Fibroblast of lung (primary cell): Measurements from ENCODE around the gene SECISBP2L. TPM values are rescaled to one million over a fixed set of nuclear protein-coding genes. Genes with fewer than 3 reads are reported as not detected.

Experiments used
- DNase-seq, 2 donors: peaks; one replicate each; pipeline versions ENCODE4 v3.0.0 to v3.0.0-alpha.2; 2010; ENCODE audit warnings: low read depth in 2 of 2
- H2AFZ ChIP-seq: 2 replicates; pipeline ENCODE4 v1.5.1; 2012; ENCODE audit warnings: low read length, control low read depth, inconsistent platforms
- H3K27ac ChIP-seq: 2 replicates; pipeline ENCODE4 v1.5.1; 2011; ENCODE audit warnings: low read length, control low read depth; ENCODE audit not compliant: insufficient read depth
- H3K27me3 ChIP-seq: 2 replicates; pipeline ENCODE4 v1.5.1; 2011; ENCODE audit warnings: mild to moderate bottlenecking, low read length; ENCODE audit not compliant: control insufficient read depth, insufficient read depth
- H3K36me3 ChIP-seq: 2 replicates; pipeline ENCODE4 v1.5.1; 2011; ENCODE audit warnings: low read length; ENCODE audit not compliant: control insufficient read depth, insufficient read depth
- H3K4me1 ChIP-seq: 2 replicates; pipeline ENCODE4 v1.5.1; 2011; ENCODE audit warnings: low read length; ENCODE audit not compliant: control insufficient read depth, insufficient read depth; ENCODE audit errors: extremely low read depth
- H3K4me2 ChIP-seq: 2 replicates; pipeline ENCODE4 v1.5.1; 2011; ENCODE audit warnings: low read length, control low read depth; ENCODE audit not compliant: insufficient read depth; ENCODE audit errors: extremely low read depth
- H3K4me3 ChIP-seq, 4 experiments: fragments of 200-600 bp in 1 of 4; sonication (generic) in 1 of 4; replicated peaks in 1 of 4; 2 replicates each; pipeline ENCODE4 v1.5.1; 2011 to 2016; ENCODE audit warnings: low read length in 4 of 4, low read depth in 3 of 4, mild to moderate bottlenecking in 3 of 4, control low read depth in 2 of 4, inconsistent platforms in 1 of 4, mixed read lengths in 1 of 4; ENCODE audit not compliant: insufficient read depth in 1 of 4; ENCODE audit errors: control extremely low read depth in 1 of 4
- H3K79me2 ChIP-seq: 2 replicates; pipeline ENCODE4 v1.5.1; 2012; ENCODE audit warnings: mild to moderate bottlenecking, low read length, inconsistent platforms; ENCODE audit not compliant: control insufficient read depth, insufficient read depth
- H3K9ac ChIP-seq: 2 replicates; pipeline ENCODE4 v1.5.1; 2011; ENCODE audit warnings: mild to moderate bottlenecking, low read length, control low read depth; ENCODE audit not compliant: insufficient read depth
- H3K9me3 ChIP-seq: 2 replicates; pipeline ENCODE4 v1.5.1; 2012; ENCODE audit warnings: low read depth, low read length; ENCODE audit not compliant: control insufficient read depth, insufficient read depth
- H4K20me1 ChIP-seq: 2 replicates; pipeline ENCODE4 v1.5.1; 2011; ENCODE audit warnings: low read length; ENCODE audit not compliant: control insufficient read depth, insufficient read depth; ENCODE audit errors: extremely low read depth
- CTCF ChIP-seq, 2 donors: IDR thresholded peaks in 1 of 2; conservative IDR thresholded peaks in 1 of 2; 1 replicate in 1 of 2; 2 replicates in 1 of 2; pipeline ENCODE4 v1.5.1; 2011 to 2012; ENCODE audit warnings: low read length in 2 of 2, control low read depth in 1 of 2, inconsistent platforms in 1 of 2, low read depth in 1 of 2, mild to moderate bottlenecking in 1 of 2
- EZH2 ChIP-seq: IDR thresholded peaks from 2 replicates; pipeline ENCODE4 v1.5.1; 2012; ENCODE audit warnings: low read length, control low read depth, mild to moderate bottlenecking; ENCODE audit errors: missing control alignments
- polyA plus RNA-seq, 2 donors: library from polyadenylated mRNA; depleted of rRNA in 1 of 2; stranded (reverse) in 1 of 2; unstranded in 1 of 2; fragments of >200 nt; gene quantifications; 2 replicates each; pipeline ENCODE4 v1.2.1, GENCODE V29; 2011 to 2012; ENCODE audit warnings: missing spikeins in 1 of 2
- total RNA-seq: library from RNA; depleted of rRNA; stranded (reverse); fragments of >200 nt; gene quantifications from 2 replicates; pipeline ENCODE4 v1.2.1, GENCODE V29; 2014

The SECISBP2L gene
- total and polyA plus RNA-seq, 2 donors (not counting 1 experiment from before 2014, with no cell fraction given) = 25.7 to 44.3 TPM

- no peak for TF ChIP-seq EZH2
- TF ChIP-seq CTCF (conservative IDR thresholded peaks at IDR 0.05 in 1 of 2, IDR thresholded peaks at IDR 0.05 in 1 of 2; ENCODE audit: low read depth in 1 of 2, low read length in 2 of 2) = no peak
- Histone ChIP-seq H3K36me3 (no peaks in the 10 kb centered on the region), H4K20me1 (no peaks in the 10 kb centered on the region), H2AFZ (peak overlapping the region; percentile 65), H3K4me1 (peaks cover 6% of the 10 kb centered on the region), H3K9ac (no peak overlapping the region), H3K4me2 (peak overlapping the region; percentile 66), H3K4me3 (no peak overlapping the region), H3K9me3 (no peaks in the 10 kb centered on the region), H3K27me3 (no peaks in the 10 kb centered on the region), H3K79me2 (no peaks in the 10 kb centered on the region), H3K27ac (peak overlapping the region; percentile 56)
- peak; percentile 71 to 73 for DNase-seq
Observed at GRCh38 chr15:49083401-49084284, 37.4 kb upstream of the SECISBP2L start.

- TF ChIP-seq CTCF (conservative IDR thresholded peaks at IDR 0.05 in 1 of 2, IDR thresholded peaks at IDR 0.05 in 1 of 2; ENCODE audit: low read depth in 1 of 2, low read length in 2 of 2) (no peak), EZH2 (no peak)
- peak; percentile 68 to 91 for DNase-seq
- no peak overlapping the region for H3K9ac ChIP-seq
- H2AFZ ChIP-seq = no peak overlapping the region
- H3K4me1 ChIP-seq = peaks cover 6% of the 10 kb centered on the region
- H3K4me3 ChIP-seq = no peak overlapping the region
- H3K4me2 ChIP-seq = peak overlapping the region; percentile 66
- H3K27ac ChIP-seq = peak overlapping the region; percentile 56
- no peaks in the 10 kb centered on the region for H4K20me1 ChIP-seq
- H3K36me3 ChIP-seq = no peaks in the 10 kb centered on the region
- no peaks in the 10 kb centered on the region for H3K27me3 ChIP-seq
- no peaks in the 10 kb centered on the region for H3K9me3 ChIP-seq
- no peaks in the 10 kb centered on the region for H3K79me2 ChIP-seq
Observed at GRCh38 chr15:49082960-49083359, 36.7 kb upstream of the SECISBP2L start.

- H3K27ac ChIP-seq = no peak overlapping the region
- no peak for DNase-seq
- H3K9me3 ChIP-seq = no peaks in the 10 kb centered on the region
- no peak overlapping the region for H3K4me2 ChIP-seq
- H3K4me3 ChIP-seq = no peak overlapping the region
- H3K4me1 ChIP-seq = peaks cover 6% of the 10 kb centered on the region
- H3K9ac ChIP-seq = no peak overlapping the region
- H4K20me1 ChIP-seq = no peaks in the 10 kb centered on the region
- no peaks in the 10 kb centered on the region for H3K36me3 ChIP-seq
- H3K27me3 ChIP-seq = no peaks in the 10 kb centered on the region
- TF ChIP-seq EZH2 (no peak), CTCF (conservative IDR thresholded peaks at IDR 0.05 in 1 of 2, IDR thresholded peaks at IDR 0.05 in 1 of 2; ENCODE audit: low read depth in 1 of 2, low read length in 2 of 2) (no peak)
- H3K79me2 ChIP-seq = no peaks in the 10 kb centered on the region
- H2AFZ ChIP-seq = no peak overlapping the region
Observed at GRCh38 chr15:49079340-49080039, 33.2 kb upstream of the SECISBP2L start.
